ENCODE data around the gene CCNG2. TPM values are rescaled to one million over a fixed set of nuclear protein-coding genes. Genes with fewer than 3 reads are reported as not detected.

The CCNG2 gene
- total and polyA plus RNA-seq, 2 of the 4 experiments (the other 2 are of a cell fraction) = 11.3 to 14.9 TPM

DNA sequence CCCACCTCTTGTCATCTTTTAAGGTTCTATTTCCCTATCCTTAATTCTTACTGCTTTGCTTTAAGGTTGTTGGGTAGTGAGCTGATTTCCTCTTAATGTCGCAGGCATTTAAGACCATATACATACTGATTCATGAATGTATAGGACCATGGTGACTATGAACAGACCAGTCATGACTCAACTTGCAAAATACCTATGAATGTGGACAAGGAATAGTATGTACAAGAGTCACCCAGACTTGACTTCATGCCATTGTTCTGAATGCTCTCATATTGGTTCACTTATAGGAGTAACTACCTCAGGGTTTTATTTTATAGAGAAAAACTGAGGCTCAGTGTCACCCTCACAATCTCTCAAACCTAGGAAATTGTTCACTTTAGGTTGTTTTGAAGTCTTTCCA is 44.3 kb downstream of the CCNG2 start:
- Histone ChIP-seq H3K27me3 (ENCODE audit: control insufficient read depth, insufficient read depth, low read length) (peaks cover 45% of the 10 kb centered on the region), H3K4me2 (ENCODE audit: low read depth, low read length) (no peak overlapping the region), H2BK120ac (ENCODE audit: low read depth, low read length) (no peak overlapping the region), H3K9me1 (ENCODE audit: insufficient read depth, low read length) (no peaks in the 10 kb centered on the region), H4K5ac (ENCODE audit: low read depth, low read length) (no peak overlapping the region), H3K79me1 (ENCODE audit: low read depth in 1 of 2, low read length in 2 of 2) (no peaks in the 10 kb centered on the region), H3K9me3 (ENCODE audit: control insufficient read depth, insufficient read depth, low read length) (peaks cover 1% of the 10 kb centered on the region; the same call in 1 of the 2 replicates), H2BK15ac (ENCODE audit: low read depth, low read length) (no peak overlapping the region), H3K4me1 (ENCODE audit: control insufficient read depth, insufficient read depth, low read length) (no peaks in the 10 kb centered on the region), H3K9ac (ENCODE audit: low read depth, low read length) (no peak overlapping the region), H3K56ac (ENCODE audit: extremely low read depth, insufficient read depth, low read length) (no peak overlapping the region), H3K23ac (ENCODE audit: low read depth, low read length) (no peak overlapping the region), H3K27ac (ENCODE audit: insufficient read depth, low read length) (no peak overlapping the region), H2AK5ac (ENCODE audit: low read depth, low read length) (no peak overlapping the region), H3K4me3 (ENCODE audit: insufficient read depth, low read depth, low read length) (no peak overlapping the region), H2BK5ac (ENCODE audit: low read depth, low read length, poor library complexity, severe bottlenecking) (no peak overlapping the region), H3K4ac (ENCODE audit: low read depth, low read length) (no peak overlapping the region), H4K20me1 (ENCODE audit: insufficient read depth, low read length) (no peaks in the 10 kb centered on the region), H3K14ac (replicated peaks; ENCODE audit: low read depth, low read length) (no peak overlapping the region), H2BK20ac (ENCODE audit: low read depth, low read length) (peak overlapping the region; percentile 43; the same call in 1 of the 2 replicates), H4K91ac (ENCODE audit: insufficient read depth, low read depth, low read length) (no peak overlapping the region), H4K8ac (ENCODE audit: low read depth in 2 of 2, low read length in 2 of 2) (no peak overlapping the region), H3K36me3 (ENCODE audit: control insufficient read depth, insufficient read depth, low read length) (no peaks in the 10 kb centered on the region), H3K18ac (ENCODE audit: low read depth, low read length) (no peak overlapping the region), H2AFZ (replicated peaks; ENCODE audit: low read length, poor library complexity) (no peak overlapping the region), H2AK9ac (replicated peaks; ENCODE audit: low read depth, low read length, poor library complexity) (no peak overlapping the region)
- no CpG with 5 or more reads among the region's 1 CpG for WGBS, 2 experiments (ENCODE audit: extremely low coverage in 2 of 2, insufficient read length in 1 of 2)
- intact Hi-C loops (cut with micrococcal nuclease) (loop anchor here (5.0 kb wide), 2 partner anchors 449 to 769 kb away; no protein-coding TSS in a partner anchor), in situ Hi-C loops (cut with MboI; ENCODE audit: low sequenced_read_pairs) (loop anchor here (10.0 to 25.0 kb wide), 3 partner anchors 137 to 764 kb away; partner anchors contain the start of gene SHROOM3), dilution Hi-C loops (cut with HindIII; ENCODE audit: low sequenced_read_pairs, unreplicated experiment) (no loop called here)
- POLR2A ChIA-PET (ENCODE audit: unreplicated experiment) = no interaction called here
- DNase-seq = peak; percentile 43
- ATAC-seq (ENCODE audit: low read depth) = no peak
- no peak for TF ChIP-seq MXI1 (IDR thresholded peaks at IDR 0.05; ENCODE audit: borderline replicate concordance, low read depth, low read length)
- CTCF ChIA-PET = no interaction called here
- BruUV-seq (replicated peaks) = no TSS peak

Data from IMR-90 (cell line).